A673 (cell line): Measurements from ENCODE around the gene ALDH3B1. TPM values are rescaled to one million over a fixed set of nuclear protein-coding genes. Genes with fewer than 3 reads are reported as not detected.

Source experiments
- BruUV-seq: library from RNA; stranded (reverse); fragments of 400-500 nt; replicated peaks from 2 replicates; lab custom pipeline; 2021; lab: Mats Ljungman, UMichigan
- CTCF ChIA-PET: fragments of 300-600 bp; sonication (Branson Sonifier 250); formaldehyde crosslinking; loops from one replicate; lab custom pipeline; 2022; ENCODE audit warnings: antibody characterized with exemption; lab: Charles Lee
- POLR2A ChIA-PET: fragments of 300-600 bp; sonication (Branson Sonifier 250); formaldehyde crosslinking; loops from one replicate; lab custom pipeline; 2022; ENCODE audit warnings: antibody characterized with exemption; ENCODE audit not compliant: low non-redundant PET; lab: Charles Lee
- DNase-seq: peaks from one replicate; pipeline ENCODE4 v3.0.0-alpha.2; 2015; ENCODE audit warnings: low spot score
- H3K27ac ChIP-seq: fragments of 200-600 bp; sonication (generic); 2 replicates; pipeline ENCODE4 v1.5.1; 2016; ENCODE audit warnings: mixed run types, low read depth, mild to moderate bottlenecking, mixed read lengths, antibody characterized with exemption, low read length; ENCODE audit not compliant: poor library complexity, severe bottlenecking
- H3K27me3 ChIP-seq: fragments of 200-600 bp; sonication (generic); replicated peaks from 2 replicates; pipeline ENCODE4 v1.6.1; 2017; ENCODE audit warnings: mixed run types, low read depth, mild to moderate bottlenecking, mixed read lengths, antibody characterized with exemption, low read length; ENCODE audit not compliant: insufficient read depth, poor library complexity
- H3K36me3 ChIP-seq: fragments of 200-600 bp; sonication (generic); 2 replicates; pipeline ENCODE4 v1.6.1; 2016; ENCODE audit warnings: mixed run types, mild to moderate bottlenecking, mixed read lengths, antibody characterized with exemption, low read length; ENCODE audit not compliant: insufficient read depth, poor library complexity, severe bottlenecking
- H3K4me1 ChIP-seq: fragments of 200-600 bp; sonication (generic); 2 replicates; pipeline ENCODE4 v1.6.1; 2017; ENCODE audit warnings: mixed run types, mild to moderate bottlenecking, mixed read lengths, antibody characterized with exemption, low read length; ENCODE audit not compliant: insufficient read depth, poor library complexity, severe bottlenecking
- H3K4me3 ChIP-seq: fragments of 200-600 bp; sonication (generic); 2 replicates; pipeline ENCODE4 v1.5.1; 2016; ENCODE audit warnings: low read depth, mixed run types, mild to moderate bottlenecking, mixed read lengths, low read length; ENCODE audit not compliant: poor library complexity, severe bottlenecking
- H3K9me3 ChIP-seq: fragments of 200-600 bp; sonication (generic); 2 replicates; pipeline ENCODE4 v1.6.1; 2016; ENCODE audit warnings: mixed run types, low read depth, mild to moderate bottlenecking, mixed read lengths, antibody characterized with exemption, low read length; ENCODE audit not compliant: poor library complexity, severe bottlenecking
- EZH2 ChIP-seq: fragments of 200-600 bp; sonication (generic); IDR thresholded peaks from 2 replicates; pipeline ENCODE4 v1.6.1; 2017; ENCODE audit warnings: borderline replicate concordance, low read depth, mild to moderate bottlenecking, mixed read lengths, antibody characterized with exemption, low read length; ENCODE audit not compliant: poor library complexity, severe bottlenecking
- intact Hi-C: fragments of 100-400 bp; cut with micrococcal nuclease; formaldehyde crosslinking; loops from one replicate; pipeline ENCODE4 v1.10.0; 2022; ENCODE audit not compliant: unreplicated experiment
- microRNA-seq: library from miRNA; unstranded; fragments of <30 nt; microRNA quantifications from one replicate; pipeline ENCODE4 v1.2.0, GENCODE V29; 2021
- total RNA-seq: library from RNA; stranded (reverse); gene quantifications from 2 replicates; pipeline ENCODE4 v1.2.3, GENCODE V29; 2021
- TF ChIP-seq, protein P1 (sequence below): fragments of 300-800, 200-600 bp; sonication (generic); conservative IDR thresholded peaks from 2 replicates; pipeline ENCODE4 v1.5.1; 2017; ENCODE audit warnings: low read depth, mild to moderate bottlenecking, antibody characterized with exemption, low read length, moderate library complexity, mixed read lengths

Gene ALDH3B1
- total RNA-seq, 1 experiment from 2014 or later, result not detected

DNA sequence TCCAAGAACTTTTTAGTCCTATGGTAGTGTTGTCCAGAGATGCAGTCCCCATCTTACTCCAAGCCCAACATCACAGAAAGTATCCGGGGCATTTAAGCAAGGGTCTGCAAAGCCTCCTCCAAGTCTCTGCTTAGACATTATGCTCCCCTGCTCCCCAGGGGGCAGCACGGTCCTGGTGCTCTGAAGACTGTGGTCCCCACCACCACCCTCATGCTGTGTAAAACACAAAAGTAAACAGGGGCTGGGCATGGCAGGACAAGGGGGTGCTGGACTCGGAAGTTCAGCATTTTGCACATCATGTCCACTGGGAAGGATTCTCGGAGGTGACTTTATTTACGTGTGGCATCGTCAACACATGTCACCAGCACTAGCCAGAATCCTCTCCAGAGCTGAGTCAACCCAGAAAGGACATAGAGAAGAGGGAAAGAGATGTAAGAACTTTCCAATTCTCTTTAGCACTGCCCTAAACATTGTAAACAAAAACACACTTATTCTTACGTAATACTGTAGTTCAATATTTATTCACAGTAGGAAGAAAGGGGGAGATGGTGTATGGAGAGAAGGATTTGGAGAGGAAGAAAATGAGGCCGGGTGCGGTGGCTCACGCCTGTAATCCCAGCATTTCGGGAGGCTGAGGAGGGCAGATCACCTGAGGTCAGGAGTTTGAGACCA lies 66.4 kb downstream of the ALDH3B1 start:
- Histone ChIP-seq H3K4me3 (no peak overlapping the region), H3K27ac (no peak overlapping the region), H3K27me3 (no peaks in the 10 kb centered on the region), H3K36me3 (no peaks in the 10 kb centered on the region), H3K9me3 (no peaks in the 10 kb centered on the region), H3K4me1 (no peaks in the 10 kb centered on the region)
- intact Hi-C loops, result no loop called here
- TF ChIP-seq, protein P1, sequence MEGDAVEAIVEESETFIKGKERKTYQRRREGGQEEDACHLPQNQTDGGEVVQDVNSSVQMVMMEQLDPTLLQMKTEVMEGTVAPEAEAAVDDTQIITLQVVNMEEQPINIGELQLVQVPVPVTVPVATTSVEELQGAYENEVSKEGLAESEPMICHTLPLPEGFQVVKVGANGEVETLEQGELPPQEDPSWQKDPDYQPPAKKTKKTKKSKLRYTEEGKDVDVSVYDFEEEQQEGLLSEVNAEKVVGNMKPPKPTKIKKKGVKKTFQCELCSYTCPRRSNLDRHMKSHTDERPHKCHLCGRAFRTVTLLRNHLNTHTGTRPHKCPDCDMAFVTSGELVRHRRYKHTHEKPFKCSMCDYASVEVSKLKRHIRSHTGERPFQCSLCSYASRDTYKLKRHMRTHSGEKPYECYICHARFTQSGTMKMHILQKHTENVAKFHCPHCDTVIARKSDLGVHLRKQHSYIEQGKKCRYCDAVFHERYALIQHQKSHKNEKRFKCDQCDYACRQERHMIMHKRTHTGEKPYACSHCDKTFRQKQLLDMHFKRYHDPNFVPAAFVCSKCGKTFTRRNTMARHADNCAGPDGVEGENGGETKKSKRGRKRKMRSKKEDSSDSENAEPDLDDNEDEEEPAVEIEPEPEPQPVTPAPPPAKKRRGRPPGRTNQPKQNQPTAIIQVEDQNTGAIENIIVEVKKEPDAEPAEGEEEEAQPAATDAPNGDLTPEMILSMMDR, result peak; percentile 25; the same call in 1 of the 2 replicates
- no peak for TF ChIP-seq EZH2
- ChIA-PET POLR2A (no interaction called here), CTCF (no interaction called here)
- no peak for DNase-seq
- no TSS peak for BruUV-seq

DNA sequence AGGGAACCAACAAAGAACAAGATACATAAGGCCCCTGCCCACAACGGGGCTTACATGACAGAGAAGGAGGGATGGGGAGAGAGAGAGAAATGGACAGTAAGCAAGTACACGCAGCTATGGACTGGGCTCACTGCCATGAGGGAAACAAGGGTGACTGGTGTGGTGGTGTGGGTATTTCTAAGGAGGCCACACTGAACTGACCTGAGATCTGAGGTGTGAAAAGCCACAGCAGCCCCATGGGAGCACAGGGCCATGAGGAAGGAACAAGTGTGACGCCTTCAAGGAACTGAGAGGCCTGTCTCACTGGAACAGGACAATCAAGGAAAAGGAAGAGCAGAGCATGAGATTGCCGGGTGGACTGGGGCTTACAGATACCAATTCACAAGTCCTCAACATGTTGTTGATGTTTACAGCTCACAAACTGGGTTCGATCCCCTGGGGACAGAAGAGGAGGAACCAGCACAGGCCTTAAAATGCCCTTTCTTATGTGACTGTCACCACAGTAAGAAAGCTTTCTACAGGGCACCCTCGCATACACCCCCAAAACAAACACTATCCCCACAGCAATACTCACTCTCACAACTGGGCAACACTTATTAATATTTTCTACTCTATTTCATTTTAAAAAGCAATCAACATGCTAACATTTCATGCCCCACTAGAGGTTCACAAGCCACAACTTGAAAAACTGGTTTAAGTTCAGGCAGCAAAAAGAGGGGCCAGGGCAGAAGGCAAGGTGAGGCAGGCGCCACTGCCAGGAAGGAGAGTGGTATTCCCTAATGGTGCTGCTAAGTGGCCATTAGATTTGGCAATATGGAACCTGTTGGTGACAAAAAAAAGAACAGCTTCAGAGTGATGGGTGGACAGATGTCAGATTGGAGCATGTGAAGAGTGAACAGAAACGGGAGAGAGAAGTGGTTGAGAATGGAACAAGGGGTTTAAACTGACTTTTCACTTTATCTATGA lies 67.8 kb downstream of the ALDH3B1 start:
- Histone ChIP-seq H3K9me3 (no peaks in the 10 kb centered on the region), H3K36me3 (no peaks in the 10 kb centered on the region), H3K4me1 (no peaks in the 10 kb centered on the region), H3K27ac (no peak overlapping the region), H3K27me3 (no peaks in the 10 kb centered on the region), H3K4me3 (no peak overlapping the region)
- no TSS peak for BruUV-seq
- intact Hi-C loops, result no loop called here
- TF ChIP-seq EZH2, result no peak
- TF ChIP-seq, protein P1, result no peak
- DNase-seq, result no peak
- CTCF ChIA-PET, result interaction anchor here (0.7 kb wide), 1 partner anchor 15 kb away, joined by 4 read pairs; no protein-coding TSS in a partner anchor
- POLR2A ChIA-PET, result no interaction called here

Small RNAs within 50 kb of the gene (microRNA-seq; reads per million reads assigned to microRNA genes)
- gene MIR4691, result 1.3 reads per million
- not detected for gene MIR6753
- 5.9 reads per million, percentile 19 among the genes with 10 or more reads in this experiment for gene MIR7113

Other genes with a start within 250 kb of the ALDH3B1 start
- 1.4 and 2.4 TPM in 2 replicates for gene UNC93B1, start 6.2 kb upstream of the ALDH3B1 start, total RNA-seq
- 220 and 234 TPM in 2 replicates for gene NDUFS8, start 20.4 kb downstream of the ALDH3B1 start, total RNA-seq
- 15.0 and 18.4 TPM in 2 replicates for gene TCIRG1, start 28.7 kb downstream of the ALDH3B1 start, total RNA-seq
- 37.5 and 39.3 TPM in 2 replicates for gene CHKA, start 111.1 kb downstream of the ALDH3B1 start, total RNA-seq
- gene KMT5B, start 203.0 kb downstream of the ALDH3B1 start, total RNA-seq, result 35.1 and 35.4 TPM in 2 replicates